GM10266 (cell line): ENCODE measurements around the gene PTGDS.

Experiments
- DNase-seq: peaks from one replicate; pipeline ENCODE4 v3.0.0; 2012; ENCODE audit errors: extremely low spot score
- CTCF ChIP-seq: IDR thresholded peaks from 2 replicates; pipeline ENCODE4 v1.5.1; 2012; ENCODE audit warnings: mild to moderate bottlenecking, low read depth; ENCODE audit not compliant: control insufficient read depth, insufficient read depth; ENCODE audit errors: missing control alignments

Gene PTGDS

GRCh38 chr9:136982232-136983051, 5.1 kb downstream of the PTGDS start, which contains the start of gene LCNL1:
TSS of gene LCNL1 (plus strand) at chr9:136982993. CDS start at chr9:136983587, 594 bp downstream.
- no peak for TF ChIP-seq CTCF
- no peak for DNase-seq

- no peak for DNase-seq
- no peak for TF ChIP-seq CTCF
These were observed 5.9 kb downstream of the PTGDS start for GRCh38 chr9:136983167-136983566.

- TF ChIP-seq CTCF = no peak
- DNase-seq = no peak
These were observed 6.5 kb downstream of the PTGDS start for GRCh38 chr9:136983656-136984314.

- TF ChIP-seq CTCF = no peak
- no peak for DNase-seq
These were observed 7.2 kb downstream of the PTGDS start for GRCh38 chr9:136984464-136985026.

- no peak for DNase-seq
- no peak for TF ChIP-seq CTCF
These were observed 7.8 kb downstream of the PTGDS start for GRCh38 chr9:136985027-136985602.

- no peak for TF ChIP-seq CTCF
- DNase-seq = no peak
These were observed 8.5 kb downstream of the PTGDS start for GRCh38 chr9:136985853-136986252.

GRCh38 chr9:136988872-136989271, 11.6 kb downstream of the PTGDS start:
- no peak for DNase-seq
- no peak for TF ChIP-seq CTCF
